T-cell (primary cell): ENCODE measurements around the gene MCU. TPM values are rescaled to one million over a fixed set of nuclear protein-coding genes. Genes with fewer than 3 reads are reported as not detected.
"Not testable (repeated sequence)": the region's sequence is repeated elsewhere in the genome, so short reads cannot be mapped to it uniquely, and the experiment has no call there.

ENCODE experiments used
- ATAC-seq, 4 experiments: fragments of 200-7000 bp in 3 of 4; fragments of 150-1000 bp in 1 of 4; cut with Tn5 transposase; replicated peaks in 1 of 4; 1 replicate in 3 of 4; 2 replicates in 1 of 4; pipeline ENCODE4 v1.10.0; 2021; ENCODE audit warnings: moderate library complexity in 3 of 4, mild to moderate bottlenecking in 2 of 4, moderate number of reproducible peaks in 1 of 4
- CTCF ChIA-PET, 2 donors: fragments of 300-600 bp; sonication (Branson Sonifier 250); formaldehyde crosslinking; loops; one replicate each; lab custom pipeline; 2022; ENCODE audit warnings: antibody characterized with exemption in 2 of 2; lab: Charles Lee
- POLR2A ChIA-PET, 2 donors: fragments of 300-600 bp; sonication (Branson Sonifier 250); formaldehyde crosslinking; loops; one replicate each; lab custom pipeline; 2022; ENCODE audit warnings: antibody characterized with exemption in 2 of 2; lab: Charles Lee
- DNase-seq, 35 experiments: peaks; one replicate each; pipeline versions ENCODE4 v3.0.0 to v3.0.0-alpha.2; 2013 to 2023
- H3K27ac ChIP-seq: one replicate; pipeline ENCODE4 v1.5.1; 2013; ENCODE audit warnings: low read length
- H3K27me3 ChIP-seq, 2 experiments: replicated peaks in 1 of 2; 1 replicate in 1 of 2; 2 replicates in 1 of 2; pipeline versions ENCODE4 v1.6.1 to v1.7.0; 2013; ENCODE audit warnings: low read length in 1 of 2, mixed read lengths in 1 of 2; ENCODE audit not compliant: control insufficient read depth in 2 of 2, insufficient read depth in 2 of 2; ENCODE audit errors: extremely low read depth in 1 of 2
- H3K36me3 ChIP-seq, 2 donors: 1 replicate in 1 of 2; 2 replicates in 1 of 2; pipeline versions ENCODE4 v1.6.1 to v1.7.0; 2013; ENCODE audit warnings: low read length in 1 of 2; ENCODE audit not compliant: control insufficient read depth in 2 of 2, insufficient read depth in 1 of 2; ENCODE audit errors: extremely low read depth in 1 of 2
- H3K4me1 ChIP-seq, 2 experiments: 1 replicate in 1 of 2; 2 replicates in 1 of 2; pipeline versions ENCODE4 v1.6.1 to v1.7.0; 2013; ENCODE audit warnings: low read length in 2 of 2, mixed read lengths in 1 of 2; ENCODE audit not compliant: insufficient read depth in 2 of 2, control insufficient read depth in 1 of 2; ENCODE audit errors: extremely low read depth in 1 of 2
- H3K4me3 ChIP-seq, 2 donors: 1 replicate in 1 of 2; 2 replicates in 1 of 2; pipeline versions ENCODE4 v1.5.1 to v1.7.0; 2013; ENCODE audit warnings: mild to moderate bottlenecking in 2 of 2, low read length in 1 of 2, moderate library complexity in 1 of 2; ENCODE audit not compliant: control insufficient read depth in 1 of 2; ENCODE audit errors: extremely low read depth in 1 of 2
- H3K9me3 ChIP-seq: 2 replicates; pipeline ENCODE4 v1.7.0; 2013
- H3K27ac Mint-ChIP-seq, 2 donors: one replicate each; pipeline ENCODE4 v1.8.0; 2020 to 2021; ENCODE audit warnings: mild to moderate bottlenecking in 2 of 2, mixed read lengths in 2 of 2
- H3K27me3 Mint-ChIP-seq, 2 donors: one replicate each; pipeline ENCODE4 v1.8.0; 2021 to 2022; ENCODE audit warnings: mixed read lengths in 2 of 2
- H3K36me3 Mint-ChIP-seq: one replicate; pipeline ENCODE4 v1.8.0; 2021; ENCODE audit warnings: mixed read lengths
- H3K4me1 Mint-ChIP-seq, 3 donors: one replicate each; pipeline ENCODE4 v1.8.0; 2020 to 2022; ENCODE audit warnings: mixed read lengths in 3 of 3, mild to moderate bottlenecking in 1 of 3
- H3K4me3 Mint-ChIP-seq, 3 donors: one replicate each; pipeline ENCODE4 v1.8.0; 2020 to 2022; ENCODE audit warnings: mild to moderate bottlenecking in 3 of 3, mixed read lengths in 3 of 3, moderate library complexity in 3 of 3
- H3K9me3 Mint-ChIP-seq, 3 donors: one replicate each; pipeline ENCODE4 v1.8.0; 2020 to 2022; ENCODE audit warnings: mixed read lengths in 3 of 3
- WGBS: methylation state at CpG from one replicate; pipeline ENCODE4 v1.1.5; 2013; ENCODE audit warnings: missing lambda C conversion rate; ENCODE audit not compliant: insufficient coverage; 5-methylcytosine and 5-hydroxymethylcytosine counted together
- total RNA-seq, 35 experiments: library from RNA in 6 of 35; stranded (reverse) in 6 of 35; fragments of 120-200 nt in 1 of 35; gene quantifications; one replicate each; pipeline versions ENCODE4 v1.2.1 to v1.2.4 and lab custom pipeline; 2013 to 2026

The MCU gene
- total RNA-seq, 5 donors from 2014 or later (not counting 1 experiment from before 2014, with no cell fraction given): 10.1 to 13.6 (median 11.6) TPM

DNA sequence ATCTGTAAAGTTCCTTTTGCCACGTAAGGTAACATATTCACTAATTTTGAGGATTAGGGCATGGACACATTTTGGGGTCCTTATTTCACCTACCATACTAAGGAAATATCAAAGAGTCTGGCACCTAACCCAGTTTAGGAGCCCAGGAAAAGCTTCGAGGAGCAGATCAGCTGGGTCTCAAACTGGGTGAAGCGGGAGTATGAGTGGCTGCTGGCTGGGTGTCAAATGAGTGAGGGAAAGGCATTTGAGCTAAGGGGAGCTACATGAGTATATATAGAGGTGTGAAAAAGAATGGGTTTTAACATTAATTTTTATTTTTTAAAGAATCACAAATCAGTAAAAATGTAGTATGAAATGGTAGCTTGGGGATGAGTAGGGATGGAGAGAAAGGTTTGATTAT is 71.3 kb downstream of the MCU start:
- H3K36me3 Mint-ChIP-seq: peaks cover 34% of the 10 kb centered on the region
- H3K4me1 Mint-ChIP-seq: peaks cover 0 to 2% (median 0%) of the 10 kb centered on the region in 3 donors
- ChIA-PET CTCF (no interaction called here), POLR2A (no interaction called here)
- no peaks in the 10 kb centered on the region for H3K27me3 Mint-ChIP-seq
- Histone ChIP-seq H3K27ac (no peak overlapping the region), H3K9me3 (no peaks in the 10 kb centered on the region), H3K4me3 (no peak overlapping the region), H3K36me3 (no peaks in the 10 kb centered on the region), H3K4me1 (no peaks in the 10 kb centered on the region), H3K27me3 (no peaks in the 10 kb centered on the region)
- DNase-seq (no peak), ATAC-seq (no peak)
- no peak overlapping the region for H3K4me3 Mint-ChIP-seq
- no peak overlapping the region for H3K27ac Mint-ChIP-seq
- H3K9me3 Mint-ChIP-seq: peaks cover 5 to 17% (median 12%) of the 10 kb centered on the region in 3 donors
- WGBS: 94% methylated on average over 3 of the region's 3 CpGs

DNA sequence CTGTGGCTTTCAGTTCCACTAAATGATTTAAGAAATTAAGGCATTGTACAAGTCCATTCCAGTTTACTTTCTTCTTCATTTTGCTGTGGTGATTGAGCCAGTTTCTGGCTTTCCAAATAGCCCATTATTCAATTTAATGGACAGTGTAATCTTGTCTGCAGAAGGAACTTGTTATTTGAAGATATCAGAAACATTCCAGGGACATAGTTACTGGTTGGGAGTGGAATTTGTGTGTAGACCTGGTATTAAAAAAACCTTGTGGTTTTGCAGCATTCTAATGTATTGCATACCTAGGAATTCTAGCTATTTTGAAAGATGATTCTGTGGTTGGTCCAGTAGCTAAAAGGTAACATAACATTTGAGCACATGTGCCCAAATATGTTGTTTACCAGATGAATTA is 72.2 kb downstream of the MCU start:
- Mint-ChIP-seq H3K4me3 (no peak overlapping the region), H3K27me3 (no peaks in the 10 kb centered on the region), H3K36me3 (peaks cover 34% of the 10 kb centered on the region), H3K4me1 (no peaks in the 10 kb centered on the region), H3K27ac (no peak overlapping the region), H3K9me3 (peaks cover 5 to 20% (median 12%) of the 10 kb centered on the region in 3 donors)
- Histone ChIP-seq H3K4me1 (no peaks in the 10 kb centered on the region), H3K9me3 (no peaks in the 10 kb centered on the region), H3K36me3 (no peaks in the 10 kb centered on the region), H3K27ac (no peak overlapping the region), H3K4me3 (no peak overlapping the region), H3K27me3 (no peaks in the 10 kb centered on the region)
- ChIA-PET CTCF (no interaction called here), POLR2A (no interaction called here)
- DNase-seq (no peak), ATAC-seq (no peak)

DNA sequence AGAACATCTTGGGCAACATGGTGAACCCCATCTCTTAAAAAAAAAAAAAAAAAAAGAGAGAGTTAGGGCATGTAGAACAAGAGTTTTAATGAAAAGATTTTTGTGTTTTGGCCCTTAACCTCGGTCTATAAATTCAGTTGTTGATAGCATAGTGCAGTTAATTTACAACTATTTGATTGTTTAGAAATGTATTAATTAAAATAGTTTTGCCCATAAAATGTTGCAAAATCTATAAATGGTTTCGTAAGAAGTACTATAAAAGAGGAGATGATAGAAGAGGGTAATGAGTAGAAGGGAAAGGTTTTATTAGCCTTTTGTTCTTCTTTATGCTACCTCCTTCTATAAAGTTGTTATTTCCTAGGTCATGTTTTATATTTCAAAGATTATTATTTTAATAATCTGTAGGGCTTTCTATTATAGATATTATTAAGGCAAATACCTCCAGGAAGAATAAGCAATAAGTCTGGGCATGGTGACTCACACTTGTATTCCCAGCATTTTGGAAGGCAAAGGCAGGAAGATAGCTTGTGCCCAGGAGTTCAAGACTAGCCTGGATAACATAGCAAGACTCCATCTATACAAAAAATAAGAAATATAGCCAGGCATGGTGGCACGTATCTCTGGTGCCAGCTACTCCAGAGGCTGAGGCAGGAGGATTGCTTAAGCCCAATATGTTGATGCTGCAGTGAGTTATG is 73.3 kb downstream of the MCU start:
- no peak overlapping the region for H3K27ac ChIP-seq
- POLR2A ChIA-PET: interaction anchor here in 1 of 2 donors (0.6 kb wide), 1 partner anchor 12 kb away, joined by 3 read pairs; no protein-coding TSS in a partner anchor
- H3K9me3 ChIP-seq: no peaks in the 10 kb centered on the region
- no peak for ATAC-seq
- Mint-ChIP-seq H3K4me3 (no peak overlapping the region), H3K9me3 (peaks cover 5 to 30% (median 17%) of the 10 kb centered on the region in 3 donors), H3K27ac (no peak overlapping the region), H3K27me3 (no peaks in the 10 kb centered on the region), H3K4me1 (no peaks in the 10 kb centered on the region), H3K36me3 (peaks cover 45% of the 10 kb centered on the region)
- no peaks in the 10 kb centered on the region for H3K4me1 ChIP-seq
- no CpG with 5 or more reads among the region's 3 CpGs for WGBS
- CTCF ChIA-PET: no interaction called here
- no peaks in the 10 kb centered on the region for H3K27me3 ChIP-seq
- no peak for DNase-seq
- H3K4me3 ChIP-seq: no peak overlapping the region
- no peaks in the 10 kb centered on the region for H3K36me3 ChIP-seq

- Mint-ChIP-seq H3K9me3 (peaks cover 25 to 73% (median 39%) of the 10 kb centered on the region in 3 donors), H3K4me1 (peaks cover 15 to 25% (median 16%) of the 10 kb centered on the region in 3 donors), H3K36me3 (peaks cover 61% of the 10 kb centered on the region)
- ATAC-seq, H3K27ac ChIP-seq, H3K4me3 Mint-ChIP-seq, H3K27me3 ChIP-seq, H3K9me3 ChIP-seq, DNase-seq, H3K36me3 ChIP-seq, POLR2A ChIA-PET, H3K4me3 ChIP-seq, H3K27me3 Mint-ChIP-seq, H3K27ac Mint-ChIP-seq, H3K4me1 ChIP-seq: not testable (repeated sequence)
- CTCF ChIA-PET: interaction anchor here in 1 of 2 donors (0.6 kb wide), 1 partner anchor 209 kb away, joined by 3 read pairs; no protein-coding TSS in a partner anchor
Measured at GRCh38 chr10:72771195-72771594, 79.3 kb downstream of the MCU start.

GRCh38 chr10:72772031-72772430 is 80.1 kb downstream of the MCU start:
- Histone ChIP-seq H3K4me3 (no peak overlapping the region), H3K27ac (no peak overlapping the region), H3K36me3 (no peaks in the 10 kb centered on the region), H3K9me3 (peaks cover 5% of the 10 kb centered on the region), H3K4me1 (no peaks in the 10 kb centered on the region), H3K27me3 (no peaks in the 10 kb centered on the region)
- Mint-ChIP-seq H3K27ac (no peak overlapping the region), H3K27me3 (no peaks in the 10 kb centered on the region), H3K4me3 (no peak overlapping the region), H3K36me3 (peaks cover 61% of the 10 kb centered on the region), H3K9me3 (peaks cover 25 to 72% (median 36%) of the 10 kb centered on the region in 3 donors), H3K4me1 (peaks cover 15 to 25% (median 16%) of the 10 kb centered on the region in 3 donors)
- CTCF ChIA-PET: no interaction called here
- no CpG with 5 or more reads among the region's 1 CpG for WGBS
- POLR2A ChIA-PET: no interaction called here
- DNase-seq (no peak), ATAC-seq (no peak)

- no peak overlapping the region for H3K27ac ChIP-seq
- ChIA-PET CTCF (interaction anchor here in 1 of 2 donors (0.6 kb wide), 1 partner anchor 848 kb away, joined by 3 read pairs; no protein-coding TSS in a partner anchor), POLR2A (no interaction called here)
- DNase-seq: no peak
- Mint-ChIP-seq H3K9me3 (peaks cover 3 to 15% (median 8%) of the 10 kb centered on the region in 3 donors), H3K4me1 (peaks cover 0 to 11% (median 7%) of the 10 kb centered on the region in 3 donors), H3K27me3 (no peaks in the 10 kb centered on the region), H3K27ac (no peak overlapping the region), H3K4me3 (no peak overlapping the region), H3K36me3 (peaks cover 14% of the 10 kb centered on the region)
- no peak for ATAC-seq
- no peaks in the 10 kb centered on the region for H3K9me3 ChIP-seq
- H3K4me1 ChIP-seq: no peaks in the 10 kb centered on the region
- H3K4me3 ChIP-seq: no peak overlapping the region
- no peaks in the 10 kb centered on the region for H3K27me3 ChIP-seq
- no peaks in the 10 kb centered on the region for H3K36me3 ChIP-seq
- no CpG with 5 or more reads among the region's 2 CpGs for WGBS
Measured at GRCh38 chr10:72779874-72780273, 87.9 kb downstream of the MCU start.
